Kidney glomerular epithelial cell (primary cell): Measurements from ENCODE around the gene YIF1A.
"Not testable (repeated sequence)": the region's sequence is repeated elsewhere in the genome, so short reads cannot be mapped to it uniquely, and the experiment has no call there.

ENCODE experiments used
- DNase-seq: peaks from one replicate; lab custom pipeline; 2025; lab: John Stamatoyannopoulos, UW

The YIF1A gene

DNA sequence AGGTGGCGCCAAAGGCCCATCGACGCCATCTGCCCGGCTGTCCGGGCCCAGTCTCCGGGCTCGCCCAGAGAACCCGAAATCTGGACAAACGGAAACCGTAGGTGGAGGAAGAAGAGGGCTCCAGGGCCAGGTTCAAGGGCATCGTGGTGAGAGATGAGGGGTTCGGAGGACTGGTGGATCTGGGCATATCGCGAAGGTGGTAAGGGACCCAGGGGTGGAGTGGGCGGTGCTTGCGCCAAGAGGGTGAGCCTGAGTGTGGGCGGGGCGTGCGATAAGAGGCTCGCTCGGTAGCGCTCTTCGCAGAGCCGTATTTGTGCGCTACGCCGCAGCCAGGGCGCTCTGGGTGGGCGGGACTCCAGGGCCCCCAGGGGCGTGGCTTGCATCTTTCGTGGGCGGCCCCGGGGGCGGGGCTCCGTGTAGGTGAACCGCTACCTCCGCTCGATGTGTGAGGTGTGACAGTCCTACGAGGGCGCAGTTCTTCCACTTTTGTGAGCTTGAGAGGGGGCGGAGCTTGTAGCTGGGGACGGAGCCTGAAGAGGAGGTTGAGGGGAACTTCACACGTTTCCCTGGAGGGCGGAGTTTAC is 23.1 kb upstream of the YIF1A start:
- DNase-seq, result peak; percentile 92

DNA sequence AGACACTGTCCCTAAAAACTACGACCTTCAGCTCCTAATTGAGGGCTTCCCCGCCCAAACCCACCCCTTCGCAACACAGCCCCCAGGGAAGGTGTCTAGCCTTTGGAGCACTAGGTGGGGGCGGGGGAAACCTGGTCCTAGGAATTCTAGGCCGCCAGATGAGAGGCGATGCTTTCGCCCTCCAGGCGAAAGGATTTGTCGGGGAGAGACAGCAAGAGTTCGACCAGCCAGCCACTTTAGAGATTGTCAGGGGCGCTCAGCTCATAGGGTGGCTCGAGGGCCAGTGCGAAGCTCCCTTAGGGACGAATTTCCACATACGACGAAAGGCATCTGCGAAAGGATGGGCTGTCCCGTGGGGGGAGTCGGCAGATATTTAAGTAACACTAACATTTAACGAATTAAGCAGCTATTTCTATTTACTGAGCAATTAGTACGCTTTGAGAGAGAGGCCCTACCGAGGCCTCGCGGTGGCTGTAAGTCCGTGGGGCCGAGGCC is 22.6 kb upstream of the YIF1A start:
- DNase-seq, result no peak

DNA sequence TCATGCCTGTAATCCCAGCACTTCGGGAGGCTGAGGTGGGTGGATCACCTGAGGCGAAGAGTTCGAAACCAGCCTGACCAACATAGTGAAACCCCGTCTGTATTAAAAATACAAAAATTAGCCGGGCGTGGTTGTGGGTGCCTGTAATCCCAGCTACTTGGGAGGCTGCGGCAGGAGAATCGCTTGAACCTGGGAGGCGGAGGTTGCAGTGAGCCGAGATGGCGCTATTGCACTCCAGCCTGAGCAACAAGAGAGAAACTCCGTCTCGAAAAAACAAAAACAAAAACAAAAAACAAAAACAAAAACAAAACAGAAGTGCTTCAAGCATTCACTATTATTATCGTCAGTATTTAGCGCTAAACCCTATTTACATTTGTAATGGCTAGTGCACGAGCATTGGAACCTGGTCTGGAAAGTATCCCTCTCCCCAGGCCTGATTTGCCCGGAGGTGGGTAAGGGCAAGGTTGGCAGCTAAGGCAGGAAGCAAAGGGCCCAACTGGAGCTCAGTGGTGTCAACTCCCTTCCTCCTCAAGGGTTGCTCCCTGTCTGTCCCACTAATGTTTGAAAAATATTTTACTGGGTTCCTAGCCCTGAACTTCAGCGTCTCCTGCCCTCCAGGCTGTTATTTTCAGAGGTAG is 22.0 kb upstream of the YIF1A start:
- DNase-seq, result not testable (repeated sequence)

DNA sequence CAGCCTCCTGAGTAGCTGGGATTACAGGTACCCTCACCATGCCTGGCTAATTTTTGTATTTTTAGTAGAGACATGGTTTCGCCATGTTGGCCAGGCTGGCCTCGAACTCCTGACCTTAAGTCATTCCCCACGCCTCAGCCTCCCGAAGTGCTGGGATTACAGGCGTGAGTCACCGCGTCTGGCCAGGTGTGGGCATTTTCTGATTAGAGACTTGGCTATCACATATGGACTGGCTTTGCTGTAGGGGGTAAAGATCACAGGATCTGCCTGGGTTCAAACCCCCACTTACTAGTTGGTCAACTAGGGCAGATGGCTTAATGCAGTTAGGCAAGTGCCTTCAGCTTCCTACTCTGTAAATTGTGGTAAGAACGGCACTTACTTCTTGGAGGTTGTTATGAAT is 21.4 kb upstream of the YIF1A start:
- DNase-seq, result no peak

DNA sequence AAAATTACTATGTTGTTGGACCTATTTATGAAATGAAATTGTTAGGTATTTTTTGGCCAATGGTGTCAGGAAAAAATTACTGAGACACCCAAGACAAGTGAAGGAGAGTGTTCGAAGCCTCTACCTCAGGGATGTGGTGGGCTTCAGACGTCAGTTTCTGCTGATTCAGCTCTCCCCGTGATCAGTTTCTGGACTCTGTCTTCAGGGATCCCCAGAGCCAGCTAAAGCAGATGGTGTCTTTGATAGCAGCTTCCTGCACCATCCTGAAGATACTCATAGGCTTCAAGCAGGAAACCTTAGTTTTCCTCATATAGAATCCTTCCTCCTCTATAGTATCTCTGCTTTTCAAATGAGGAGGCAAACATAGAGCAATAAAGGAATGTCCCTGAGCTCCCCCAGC is 20.5 kb upstream of the YIF1A start:
- DNase-seq, result no peak

DNA sequence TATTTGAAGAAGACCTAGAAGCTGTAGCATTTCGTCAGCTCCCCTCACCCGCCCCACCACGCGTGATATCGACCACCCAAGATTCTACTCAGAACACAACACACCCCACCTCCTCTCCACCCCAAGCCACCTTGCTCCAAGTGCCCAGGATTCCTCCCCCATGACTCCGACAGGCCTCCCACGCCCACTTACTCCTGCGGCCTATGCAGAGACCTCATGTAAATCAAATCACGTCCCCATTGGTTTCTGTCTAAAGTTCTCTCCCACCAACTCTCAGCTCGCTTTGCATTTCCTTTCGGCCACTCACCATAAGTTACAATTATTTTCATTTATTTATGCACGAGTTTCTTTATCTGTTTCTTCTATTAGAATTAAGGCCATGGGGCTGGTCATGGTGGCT is 13.7 kb upstream of the YIF1A start:
- no peak for DNase-seq

DNA sequence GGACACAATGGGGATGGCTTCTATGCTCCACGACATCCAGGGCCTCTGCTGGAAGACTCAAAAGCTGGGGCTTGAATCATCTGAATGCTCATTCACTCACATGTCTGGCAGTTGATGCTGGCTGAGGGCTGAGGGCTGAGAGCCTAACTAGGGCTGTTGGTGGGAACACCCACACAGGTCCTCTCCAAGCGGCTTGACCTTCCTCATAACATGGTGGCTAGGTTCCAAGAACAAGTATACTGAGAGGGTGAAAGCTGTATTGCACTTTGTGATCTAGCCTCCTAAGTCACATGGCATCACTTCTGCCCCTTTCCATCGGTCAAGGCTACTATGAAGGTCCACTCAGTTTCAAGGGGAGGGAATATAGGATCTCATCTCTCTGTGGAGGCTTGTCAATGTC is 10.2 kb upstream of the YIF1A start:
- no peak for DNase-seq

DNA sequence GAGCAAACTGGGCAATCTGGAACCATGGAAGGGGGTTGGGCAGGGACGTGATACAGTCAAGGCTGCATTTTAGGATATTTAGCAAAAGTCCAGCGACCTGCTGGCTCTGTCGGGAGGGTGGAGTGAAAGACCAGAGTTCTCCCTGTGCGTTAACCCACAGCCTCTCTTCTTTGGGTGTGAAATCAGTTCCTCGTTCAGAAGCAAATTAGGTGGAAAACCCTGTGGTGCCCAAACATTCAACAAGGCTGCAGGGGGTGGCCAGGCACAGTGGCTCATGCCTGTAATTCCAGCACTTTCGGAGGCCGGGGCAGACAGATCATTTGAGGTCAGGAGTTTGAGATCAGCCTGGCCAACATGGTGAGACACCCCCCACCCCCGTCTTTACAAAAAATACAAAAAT is 8.7 kb upstream of the YIF1A start:
- DNase-seq, result no peak

DNA sequence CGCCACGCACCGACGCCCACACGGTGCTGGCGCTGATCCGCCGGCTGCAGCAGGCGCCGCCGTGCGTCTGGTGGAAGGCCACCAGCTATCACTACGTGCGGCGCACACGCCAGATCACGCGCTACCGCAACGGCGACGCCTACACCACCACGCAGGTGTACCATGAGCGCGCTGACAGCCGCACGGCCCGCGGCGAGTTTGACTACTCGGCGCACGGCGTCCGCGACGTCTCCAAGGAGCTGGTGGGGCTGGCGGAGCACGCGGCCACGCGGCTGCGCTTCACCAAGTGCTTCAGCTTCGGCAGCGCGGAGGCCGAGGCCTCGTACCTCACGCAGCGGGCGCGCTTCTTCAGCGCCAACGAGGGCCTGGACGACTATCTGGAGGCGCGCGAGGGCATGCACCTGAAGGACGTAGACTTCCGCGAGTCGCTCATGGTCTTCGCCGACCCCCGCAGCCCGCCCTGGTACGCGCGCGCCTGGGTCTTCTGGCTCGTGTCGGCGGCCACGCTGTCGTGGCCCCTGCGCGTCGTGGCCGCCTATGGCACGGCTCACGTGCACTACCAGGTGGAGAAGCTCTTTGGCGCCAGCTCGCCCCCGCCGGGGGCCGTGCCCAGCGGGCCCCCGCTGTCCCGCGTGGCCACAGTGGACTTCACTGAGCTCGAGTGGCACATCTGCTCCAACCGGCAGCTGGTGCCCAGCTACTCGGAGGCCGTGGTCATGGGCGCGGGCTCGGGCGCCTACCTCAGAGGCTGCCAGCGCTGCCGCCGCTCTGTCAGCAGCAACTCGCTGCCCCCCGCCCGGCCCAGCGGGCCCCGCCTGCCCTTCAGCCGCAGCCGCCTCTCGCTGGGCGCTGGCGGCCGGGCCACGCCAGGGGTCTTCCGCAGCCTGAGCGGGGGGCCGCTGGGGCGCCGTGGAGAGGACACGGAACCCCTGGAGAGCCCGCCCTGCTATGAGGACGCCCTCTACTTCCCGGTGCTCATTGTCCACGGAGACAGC is 6.0 kb upstream of the YIF1A start:
- DNase-seq, result no peak

DNA sequence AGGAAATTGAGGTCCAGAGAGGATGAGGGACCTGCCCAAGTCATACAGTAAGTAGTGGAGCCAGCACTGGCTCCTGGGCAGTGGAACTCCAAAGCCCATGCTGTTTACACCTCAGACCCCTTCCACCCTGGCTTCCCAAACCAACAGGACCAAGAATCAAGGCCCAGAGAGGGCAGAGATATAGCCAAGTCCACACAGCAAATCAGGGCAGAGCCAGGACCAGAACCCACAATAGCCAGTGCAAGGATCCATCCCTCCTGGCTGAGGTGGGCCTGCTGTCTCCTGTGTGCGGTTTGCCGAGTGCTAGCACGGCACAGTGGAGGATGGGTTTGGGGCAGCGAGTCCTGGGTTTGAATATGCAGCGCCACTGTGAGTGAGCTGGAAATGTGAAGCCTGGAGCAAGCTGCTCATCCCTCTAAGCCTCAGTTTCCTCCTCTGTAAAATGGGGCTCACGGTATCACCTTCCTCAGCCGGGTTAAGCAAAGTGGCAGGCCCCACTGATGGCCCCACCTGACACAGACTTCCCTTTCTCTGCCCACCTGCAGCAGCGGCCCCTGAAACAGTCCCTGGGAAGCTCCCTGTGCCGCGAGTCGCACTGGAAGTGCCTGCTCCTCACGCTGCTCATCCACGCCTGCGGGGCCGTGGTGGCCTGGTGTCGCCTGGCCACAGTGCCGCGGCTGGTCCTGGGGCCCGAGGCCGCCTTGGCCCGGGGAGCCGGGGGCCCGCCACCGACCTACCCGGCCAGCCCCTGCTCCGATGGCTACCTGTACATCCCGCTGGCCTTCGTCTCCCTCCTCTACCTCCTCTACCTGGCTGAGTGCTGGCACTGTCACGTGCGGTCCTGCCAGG is 5.1 kb upstream of the YIF1A start:
- DNase-seq, result no peak

DNA sequence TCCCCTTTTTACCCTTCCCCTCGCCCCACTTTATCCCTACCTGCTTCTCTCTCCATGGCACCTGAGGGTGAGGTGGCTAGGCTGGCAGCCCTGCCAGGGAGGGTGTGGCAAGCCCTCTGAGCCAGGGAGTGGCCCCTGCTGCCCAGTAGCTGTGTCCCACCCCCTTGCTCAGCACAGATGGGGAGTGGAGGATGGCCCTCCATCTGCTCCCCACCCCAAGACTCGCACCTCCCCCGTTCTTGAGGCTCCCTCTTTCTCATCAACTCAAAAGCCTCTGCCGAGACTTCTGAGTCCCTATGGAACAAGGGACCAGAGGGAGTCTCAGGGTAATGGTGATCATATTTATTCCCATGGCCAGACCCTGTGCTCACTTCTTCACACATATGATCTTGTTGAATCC is 4.4 kb upstream of the YIF1A start:
- DNase-seq, result no peak

DNA sequence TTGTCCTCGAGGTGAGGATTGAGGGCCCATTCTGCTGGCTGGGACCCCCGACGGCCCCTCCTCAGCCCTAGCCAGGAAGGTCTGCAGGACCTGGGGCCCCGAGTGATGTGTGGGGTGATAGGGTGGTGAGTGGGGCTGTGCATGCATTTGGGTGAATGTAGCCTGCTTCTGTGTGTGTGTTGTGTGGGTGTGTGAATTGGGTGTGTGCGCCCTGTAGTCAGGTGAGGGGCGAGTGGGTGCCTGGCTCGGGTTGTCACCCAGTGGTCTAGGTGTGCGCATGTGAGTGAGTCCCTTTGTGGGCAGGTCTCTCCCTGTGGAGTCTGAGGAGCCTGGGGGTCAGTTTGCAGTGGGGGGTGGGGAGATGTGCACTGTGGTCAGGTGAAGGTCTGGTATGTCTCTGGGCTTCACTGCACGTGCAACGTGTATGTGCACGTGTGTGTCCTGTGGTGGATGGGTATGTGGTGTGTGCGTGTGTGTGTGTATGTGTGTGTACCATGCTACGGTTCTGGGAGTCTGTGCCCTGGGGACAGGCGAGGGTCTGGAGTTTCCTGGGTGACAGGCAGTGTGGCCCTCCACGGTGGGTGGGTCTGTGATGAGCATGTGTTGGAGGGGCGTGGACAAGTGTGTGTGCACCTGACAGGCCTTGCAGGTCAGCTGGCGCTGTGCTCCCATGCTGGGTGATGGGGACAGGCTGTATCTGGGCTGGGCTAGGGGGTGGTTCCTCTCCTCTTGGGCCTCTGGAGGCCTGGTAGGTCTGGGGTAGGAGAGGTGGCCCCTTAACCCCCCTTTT is 3.8 kb upstream of the YIF1A start:
- DNase-seq, result no peak

DNA sequence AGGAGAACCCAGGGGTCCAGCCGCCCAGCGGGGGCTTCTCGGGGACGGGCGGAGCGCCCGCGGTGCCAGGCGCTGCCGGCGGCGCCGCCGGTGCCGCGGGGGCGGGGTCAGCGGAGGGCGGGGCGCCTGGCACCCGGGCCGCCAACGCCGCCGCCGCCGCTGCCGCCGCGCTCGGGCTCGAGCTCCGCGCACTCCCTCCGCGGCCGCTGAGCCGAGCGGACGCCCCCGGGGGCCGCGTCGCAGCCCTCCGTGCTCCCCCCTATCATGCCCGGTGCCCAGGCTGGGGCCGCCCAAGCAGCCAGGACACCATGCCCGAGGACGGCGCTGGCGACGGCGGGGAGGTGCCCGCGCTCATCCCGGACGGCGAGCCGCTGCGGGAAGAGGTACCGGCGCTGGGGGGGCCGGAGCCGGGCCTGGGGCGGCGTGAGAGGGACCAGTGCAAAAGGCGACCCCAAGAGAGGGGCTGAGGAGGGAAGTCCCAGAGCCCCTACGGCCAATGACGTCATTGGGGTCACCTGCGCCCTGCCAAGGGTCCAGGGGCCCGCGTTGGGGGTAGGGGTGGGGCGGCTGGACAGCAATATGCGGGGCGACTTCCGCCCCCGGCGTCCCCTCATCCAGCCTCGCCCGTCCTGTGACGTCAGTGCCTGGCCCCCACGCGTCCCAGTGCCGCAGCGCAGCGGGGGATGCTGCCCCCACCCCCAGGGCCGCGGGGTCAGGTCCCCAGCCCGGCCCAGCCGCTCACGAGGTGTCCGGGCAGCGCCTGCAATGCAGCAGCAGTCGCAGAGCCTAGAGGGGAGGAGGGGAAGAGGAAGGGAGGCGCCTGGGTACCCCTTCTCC is 3.0 kb upstream of the YIF1A start, which contains the start of gene TMEM151A:
Gene TMEM151A (plus strand): TSS at position 189 of the 837 bp plus-strand sequence. CDS start 120 bp downstream, at position 309.
- DNase-seq, result no peak

DNA sequence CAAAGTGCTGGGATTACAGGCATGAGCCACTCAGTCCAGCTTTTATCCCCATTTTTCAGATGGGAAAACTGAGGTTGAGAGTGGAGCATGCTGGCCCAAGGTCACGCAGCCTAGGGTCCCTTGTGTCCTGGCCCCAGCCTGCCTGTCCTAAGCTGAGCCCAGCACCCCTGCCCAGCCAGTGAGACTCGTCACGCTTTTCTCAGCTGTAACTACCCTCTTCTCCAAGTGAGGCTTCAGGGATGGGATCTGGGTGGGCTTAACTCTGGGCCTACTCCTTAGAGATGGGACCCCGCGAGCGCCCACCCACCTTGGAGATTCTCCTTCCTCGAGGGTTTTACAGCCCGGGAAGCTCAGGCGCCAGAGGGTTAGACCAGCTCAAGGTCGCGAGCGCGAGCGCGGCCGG is 2.4 kb upstream of the YIF1A start:
- no peak for DNase-seq

DNA sequence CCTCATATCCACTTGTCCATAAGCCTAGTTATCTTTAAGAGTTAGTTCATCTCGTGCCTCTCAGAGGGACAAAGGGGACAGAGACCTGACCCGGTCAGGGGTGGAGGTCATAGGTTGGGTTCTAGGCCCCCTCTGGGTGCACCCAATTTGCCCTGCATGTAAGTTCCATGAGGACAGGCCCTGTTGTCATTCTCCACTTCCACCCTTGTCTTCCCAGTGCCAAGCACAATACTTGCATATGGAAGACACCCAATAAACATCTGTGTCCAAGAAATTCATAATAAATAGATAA is 1.3 kb upstream of the YIF1A start:
- DNase-seq, result no peak

DNA sequence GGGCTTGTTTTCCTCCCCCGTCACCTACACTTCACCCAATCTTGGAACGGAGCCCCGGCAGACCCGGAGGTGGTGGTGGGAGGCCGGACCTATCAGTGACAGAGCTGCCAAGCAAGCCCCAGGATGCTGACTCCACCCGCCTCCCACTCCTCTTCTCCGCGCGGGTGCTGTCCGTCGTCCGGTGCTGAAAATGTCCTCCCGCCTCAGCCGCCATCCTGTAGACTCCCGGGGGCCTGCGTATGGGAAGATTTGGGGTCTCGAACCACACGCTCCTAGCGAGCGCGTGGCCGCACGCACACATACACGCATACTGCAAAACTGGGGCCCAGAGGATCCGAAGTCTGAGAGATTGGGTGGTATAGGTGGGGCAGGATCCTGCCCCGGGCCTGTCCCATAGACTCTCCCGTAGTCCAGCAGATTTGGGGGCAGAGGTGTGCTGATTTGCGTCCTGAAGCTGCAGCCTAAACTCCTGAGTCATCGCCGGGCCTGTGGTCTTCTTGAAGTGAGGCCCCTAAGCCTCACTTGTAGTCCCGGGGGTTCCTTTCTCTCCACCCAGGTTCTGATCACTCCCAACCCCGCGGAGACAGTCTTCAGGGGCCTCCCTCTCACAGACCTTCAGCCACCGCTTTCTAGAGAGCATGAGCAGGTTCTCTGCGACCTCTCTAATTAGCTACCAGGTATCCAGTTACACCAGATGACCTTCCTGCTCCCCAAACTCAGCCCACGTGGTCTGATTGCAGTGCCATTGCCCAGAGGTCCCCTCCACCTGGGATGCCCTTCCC is 796 bp upstream of the YIF1A start:
- DNase-seq, result peak; percentile 92

DNA sequence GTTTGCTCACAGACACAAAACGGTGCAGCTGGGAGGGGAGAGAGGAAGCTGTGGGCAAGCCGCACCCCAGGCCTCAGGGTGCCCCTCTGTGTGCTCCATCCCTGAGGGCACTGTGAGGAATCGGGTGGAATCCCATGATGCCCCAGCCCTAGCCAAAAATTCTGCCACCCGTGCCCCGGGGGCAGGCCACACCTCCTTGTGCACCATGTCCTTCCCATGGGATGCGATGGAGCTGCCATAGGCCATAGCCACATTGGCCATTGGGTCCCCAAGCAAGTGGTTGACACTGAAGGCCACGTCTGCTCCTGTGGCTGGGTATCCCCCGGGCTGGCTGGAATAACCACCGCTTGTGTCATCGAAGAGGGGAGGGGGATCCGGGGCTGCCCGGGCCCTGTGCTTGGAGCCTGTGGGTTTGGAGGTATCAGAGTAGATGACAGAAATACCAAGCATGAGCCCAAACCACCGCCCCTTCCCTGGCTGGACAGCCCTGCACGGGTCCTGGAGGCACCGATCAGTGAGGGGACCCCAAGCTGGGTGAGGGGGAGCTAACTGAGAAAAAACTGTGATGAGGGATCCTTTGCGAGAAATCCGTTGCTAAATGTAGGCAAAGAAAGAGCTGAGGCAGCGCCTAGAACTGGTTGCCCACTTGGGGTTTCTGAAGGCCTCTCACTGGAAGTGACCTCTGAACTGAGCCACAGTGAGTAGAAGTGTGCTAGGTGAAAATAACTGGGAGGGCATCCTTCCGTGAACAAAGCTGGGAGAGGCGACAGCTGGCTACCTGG is 863 bp downstream of the YIF1A start:
- peak; percentile 22 for DNase-seq

DNA sequence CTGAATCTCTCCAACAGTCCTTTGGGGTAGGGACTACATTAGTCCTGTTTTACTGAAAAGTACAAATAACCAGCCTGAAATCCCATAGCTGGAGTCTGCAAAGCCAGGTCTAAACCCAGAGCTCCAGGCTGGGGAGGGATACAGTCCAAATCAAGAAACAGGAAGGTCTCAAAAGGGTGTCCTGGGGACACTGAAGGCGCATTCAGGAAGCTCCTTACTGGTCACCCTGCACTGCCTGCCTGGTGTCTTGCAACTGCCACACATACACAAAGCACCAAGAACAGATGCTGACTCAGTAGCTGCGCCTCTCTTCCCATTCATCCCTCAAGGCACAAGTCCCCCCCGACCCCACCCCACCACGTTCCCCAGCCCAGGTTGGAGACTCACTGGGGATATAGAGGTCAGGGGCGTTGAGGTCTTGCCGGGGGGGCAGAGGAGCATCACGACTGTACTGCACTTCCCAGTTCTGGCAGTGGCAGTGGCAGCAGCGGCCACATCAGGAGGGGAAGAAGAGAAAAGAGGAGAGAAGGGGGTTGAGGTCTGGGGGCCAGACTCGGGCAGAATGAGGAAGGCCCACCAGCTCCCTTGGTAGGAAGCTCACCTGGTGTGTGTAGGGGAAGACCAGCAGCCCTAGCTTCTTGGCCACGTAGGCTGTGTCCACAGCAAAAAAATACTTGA is 1.6 kb downstream of the YIF1A start:
- DNase-seq, result no peak
